Gastroesophageal sphincter (tissue), 4 donors: ENCODE measurements around the gene SEC14L3. TPM values are rescaled to one million over a fixed set of nuclear protein-coding genes. Genes with fewer than 3 reads are reported as not detected.

ENCODE experiments used
- ATAC-seq: fragments of 150-250 bp; one replicate; pipeline ENCODE4 v1.9.1; 2016; ENCODE audit warnings: mild to moderate bottlenecking, moderate library complexity
- H3K27ac ChIP-seq, 4 donors: fragments of 200-600 bp; sonication (generic) in 3 of 4; 1 replicate in 3 of 4; 2 replicates in 1 of 4; pipeline ENCODE4 v1.5.1; 2016 to 2019
- H3K27me3 ChIP-seq: fragments of 200-600 bp; sonication (generic); one replicate; pipeline ENCODE4 v1.5.1; 2019
- H3K36me3 ChIP-seq, 2 donors: fragments of 200-600 bp; sonication (generic); one replicate each; pipeline ENCODE4 v1.5.1; 2019; ENCODE audit warnings: control low read depth in 1 of 2
- H3K4me1 ChIP-seq, 3 donors: fragments of 200-600 bp; sonication (generic); 1 replicate in 2 of 3; 2 replicates in 1 of 3; pipeline ENCODE4 v1.5.1; 2016 to 2019; ENCODE audit warnings: control low read depth in 2 of 3
- H3K4me3 ChIP-seq, 2 donors: fragments of 200-600 bp; sonication (generic); one replicate each; pipeline ENCODE4 v1.5.1; 2019; ENCODE audit warnings: mild to moderate bottlenecking in 1 of 2, moderate library complexity in 1 of 2
- H3K9me3 ChIP-seq, 3 donors: fragments of 200-600 bp; sonication (generic); one replicate each; pipeline ENCODE4 v1.5.1; 2017 to 2019; ENCODE audit warnings: control low read depth in 2 of 3
- EP300 ChIP-seq: sonication (generic); formaldehyde crosslinking; IDR thresholded peaks from one replicate; pipeline ENCODE4 v1.6.1; 2017; ENCODE audit warnings: antibody characterized with exemption, mild to moderate bottlenecking
- POLR2A ChIP-seq, 2 donors: fragments of 450-650 bp; IDR thresholded peaks; one replicate each; pipeline ENCODE4 v1.6.1; 2017; ENCODE audit warnings: antibody characterized with exemption in 2 of 2, mild to moderate bottlenecking in 2 of 2, moderate library complexity in 1 of 2
- POLR2AphosphoS5 ChIP-seq: sonication (generic); formaldehyde crosslinking; IDR thresholded peaks from one replicate; pipeline ENCODE4 v1.6.1; 2017; ENCODE audit warnings: antibody characterized with exemption
- WGBS, 2 donors: methylation state at CpG; one replicate each; pipeline ENCODE4 v1.1.5; 2018; ENCODE audit warnings: low coverage in 1 of 2; 5-methylcytosine and 5-hydroxymethylcytosine counted together
- total RNA-seq, 4 donors: library from RNA; depleted of rRNA; stranded (reverse); fragments of >200 nt; gene quantifications; one replicate each; pipeline ENCODE4 v1.1.0, GENCODE V29; 2016
- TF ChIP-seq, protein P1 (sequence below), 4 experiments: fragments of 200-600 bp in 2 of 4; fragments of 450-650 bp in 2 of 4; sonication (generic) in 1 of 4; IDR thresholded peaks; one replicate each; pipeline ENCODE4 v1.5.1; 2017 to 2019; ENCODE audit warnings: antibody characterized with exemption in 4 of 4, mild to moderate bottlenecking in 2 of 4, moderate library complexity in 2 of 4

SEC14L3 gene
- total RNA-seq, 4 donors from 2014 or later: not detected

DNA sequence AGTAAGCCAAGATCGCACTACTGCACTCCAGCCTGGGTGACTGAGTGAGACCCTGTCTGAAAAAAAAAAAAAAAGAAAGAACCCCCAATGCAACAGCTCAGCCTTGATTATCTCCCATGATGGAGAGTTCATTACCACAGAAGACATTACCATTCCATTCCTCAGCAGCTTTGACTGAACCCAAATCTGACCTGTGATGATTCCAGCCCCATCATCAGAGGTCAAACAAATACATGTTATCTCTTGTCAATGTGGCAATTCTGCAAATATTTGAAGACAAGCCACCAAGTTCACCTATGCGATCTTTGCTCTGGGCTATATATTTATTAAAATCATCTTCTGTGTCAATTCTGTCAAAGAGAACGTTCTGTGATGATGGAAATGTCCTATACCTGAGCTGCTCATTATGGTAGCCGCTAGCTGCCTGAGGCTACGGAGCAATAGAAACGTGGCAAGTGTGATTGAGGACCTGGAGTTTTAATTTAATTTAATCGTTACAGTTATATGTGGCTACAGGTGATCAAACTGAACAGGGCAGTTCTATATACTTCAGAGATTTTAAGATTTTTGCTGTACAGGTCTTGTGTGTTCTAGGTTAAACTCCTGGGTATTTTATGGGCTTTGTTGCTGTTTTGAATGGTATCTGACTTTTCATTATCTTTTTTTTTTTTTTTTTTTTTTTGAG lies 25.8 kb upstream of the SEC14L3 start:
- whole genome bisulfite sequencing, 2 donors: 73 to 81% methylated on average over 6 to 7 of the region's 7 CpGs
- no peaks in the 10 kb centered on the region for H3K36me3 ChIP-seq
- ATAC-seq: no peak

DNA sequence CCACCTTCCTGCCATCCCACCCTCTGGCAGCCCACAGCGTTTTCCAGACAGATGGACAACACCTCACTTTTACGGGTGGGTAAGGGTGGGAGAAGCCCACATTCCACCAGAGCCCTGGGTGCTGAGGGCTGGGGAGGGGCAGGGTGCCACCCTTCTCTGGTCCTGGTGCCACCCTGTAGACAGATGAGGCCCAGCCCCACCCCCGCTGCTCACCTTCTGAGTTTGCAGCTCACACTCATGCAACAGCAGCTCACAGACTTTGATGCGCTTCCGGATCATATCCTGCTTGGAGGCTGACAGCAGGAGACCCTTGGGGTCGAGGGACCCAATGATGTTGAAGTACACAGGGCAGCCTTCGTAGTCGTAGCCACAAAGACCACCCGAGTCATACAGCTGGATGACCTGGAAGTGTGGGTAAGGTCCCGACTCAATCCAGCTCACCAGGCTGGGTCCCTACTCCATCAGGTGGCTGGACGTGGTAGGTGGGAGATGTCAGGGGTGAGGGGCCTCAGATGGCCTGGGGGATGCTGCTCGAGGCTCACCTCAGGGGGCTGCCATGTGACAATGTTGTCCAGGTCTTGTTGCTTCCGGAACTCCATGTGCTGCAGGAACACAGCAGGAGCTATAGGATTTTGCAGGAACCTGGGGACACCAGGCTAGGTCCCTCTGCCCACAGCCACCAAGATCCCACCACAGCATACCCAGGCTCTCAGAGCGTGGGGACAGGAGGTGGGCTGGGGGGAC lies 23.4 kb upstream of the SEC14L3 start:
- no peak for ATAC-seq
- TF ChIP-seq POLR2A (IDR thresholded peaks at IDR 0.05) (no peak), POLR2AphosphoS5 (no peak), EP300 (no peak)
- TF ChIP-seq, protein P1, sequence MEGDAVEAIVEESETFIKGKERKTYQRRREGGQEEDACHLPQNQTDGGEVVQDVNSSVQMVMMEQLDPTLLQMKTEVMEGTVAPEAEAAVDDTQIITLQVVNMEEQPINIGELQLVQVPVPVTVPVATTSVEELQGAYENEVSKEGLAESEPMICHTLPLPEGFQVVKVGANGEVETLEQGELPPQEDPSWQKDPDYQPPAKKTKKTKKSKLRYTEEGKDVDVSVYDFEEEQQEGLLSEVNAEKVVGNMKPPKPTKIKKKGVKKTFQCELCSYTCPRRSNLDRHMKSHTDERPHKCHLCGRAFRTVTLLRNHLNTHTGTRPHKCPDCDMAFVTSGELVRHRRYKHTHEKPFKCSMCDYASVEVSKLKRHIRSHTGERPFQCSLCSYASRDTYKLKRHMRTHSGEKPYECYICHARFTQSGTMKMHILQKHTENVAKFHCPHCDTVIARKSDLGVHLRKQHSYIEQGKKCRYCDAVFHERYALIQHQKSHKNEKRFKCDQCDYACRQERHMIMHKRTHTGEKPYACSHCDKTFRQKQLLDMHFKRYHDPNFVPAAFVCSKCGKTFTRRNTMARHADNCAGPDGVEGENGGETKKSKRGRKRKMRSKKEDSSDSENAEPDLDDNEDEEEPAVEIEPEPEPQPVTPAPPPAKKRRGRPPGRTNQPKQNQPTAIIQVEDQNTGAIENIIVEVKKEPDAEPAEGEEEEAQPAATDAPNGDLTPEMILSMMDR (IDR thresholded peaks at IDR 0.05): no peak
- Histone ChIP-seq H3K27ac (no peak overlapping the region), H3K4me3 (no peak overlapping the region), H3K9me3 (no peaks in the 10 kb centered on the region), H3K27me3 (peaks cover 49% of the 10 kb centered on the region), H3K4me1 (no peaks in the 10 kb centered on the region), H3K36me3 (no peaks in the 10 kb centered on the region)
- 80% methylated on average over 3 of the region's 14 CpGs; no CpG with 5 or more reads in 1 of the 2 donors for WGBS, 2 donors

More for the DNA sequence above, 25.8 kb upstream of the SEC14L3 start:
- Histone ChIP-seq H3K4me3 (no peak overlapping the region), H3K27me3 (peaks cover 42% of the 10 kb centered on the region), H3K4me1 (no peaks in the 10 kb centered on the region), H3K27ac (no peak overlapping the region), H3K9me3 (no peaks in the 10 kb centered on the region)
- TF ChIP-seq EP300 (no peak), POLR2AphosphoS5 (no peak), POLR2A (IDR thresholded peaks at IDR 0.05) (no peak)
- TF ChIP-seq, protein P1 (IDR thresholded peaks at IDR 0.05): no peak

DNA sequence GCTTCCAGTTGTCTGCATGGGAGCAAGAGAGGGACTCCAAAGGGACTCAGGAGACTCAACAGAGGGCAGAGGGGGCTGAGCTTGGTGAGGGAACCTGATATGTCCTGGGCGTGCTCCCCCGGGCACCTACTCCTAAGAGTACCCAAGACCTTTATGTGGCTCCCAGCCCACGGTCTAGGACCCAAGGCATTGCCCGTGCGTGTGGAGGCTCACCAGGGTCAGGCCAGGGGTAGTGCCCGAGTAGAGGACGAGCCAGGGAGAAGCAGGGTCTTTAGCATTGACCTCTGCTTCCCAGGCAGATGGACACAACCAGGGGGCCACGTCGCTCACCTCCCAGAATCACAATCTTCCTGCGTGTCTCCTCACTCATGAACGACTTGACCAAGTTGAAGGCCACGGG lies 20.3 kb upstream of the SEC14L3 start:
- no peaks in the 10 kb centered on the region for H3K36me3 ChIP-seq
- H3K27me3 ChIP-seq: peaks cover 54% of the 10 kb centered on the region
- no peak for ATAC-seq
- WGBS, 2 donors: 100% methylated on average over 2 of the region's 12 CpGs; no CpG with 5 or more reads in 1 of the 2 donors
- no peak for TF ChIP-seq POLR2A (IDR thresholded peaks at IDR 0.05)
- TF ChIP-seq POLR2AphosphoS5: no peak
- TF ChIP-seq, protein P1 (IDR thresholded peaks at IDR 0.05): no peak
- TF ChIP-seq EP300: no peak
- H3K9me3 ChIP-seq: no peaks in the 10 kb centered on the region
- H3K4me3 ChIP-seq: no peak overlapping the region
- no peaks in the 10 kb centered on the region for H3K4me1 ChIP-seq
- no peak overlapping the region for H3K27ac ChIP-seq

DNA sequence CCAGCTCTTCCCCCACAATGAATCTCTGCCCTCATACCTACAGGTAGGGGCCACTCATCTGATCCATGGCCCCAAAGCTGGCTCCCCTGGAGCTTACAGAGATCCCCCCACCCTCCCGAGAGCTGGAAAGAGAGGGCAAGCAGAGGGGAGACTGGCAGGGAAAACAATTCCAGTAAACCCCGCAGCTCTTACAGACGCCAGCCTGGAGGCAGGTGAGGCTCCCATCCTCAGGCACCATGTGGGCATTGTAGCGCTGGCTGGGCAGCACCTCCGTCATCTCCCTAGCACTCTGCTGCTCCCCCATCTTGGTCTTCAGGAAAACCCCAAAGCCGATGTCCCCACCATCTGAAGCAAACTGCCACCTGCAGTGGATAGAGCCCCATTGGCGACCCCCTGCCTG lies 19.6 kb upstream of the SEC14L3 start:
- TF ChIP-seq, protein P1 (IDR thresholded peaks at IDR 0.05): no peak
- TF ChIP-seq POLR2AphosphoS5 (no peak), EP300 (no peak), POLR2A (IDR thresholded peaks at IDR 0.05) (no peak)
- no peaks in the 10 kb centered on the region for H3K9me3 ChIP-seq
- H3K4me1 ChIP-seq: no peaks in the 10 kb centered on the region
- no peak for ATAC-seq
- WGBS, 2 donors: no CpG with 5 or more reads among the region's 7 CpGs
- H3K27ac ChIP-seq: no peak overlapping the region
- H3K4me3 ChIP-seq: no peak overlapping the region
- H3K36me3 ChIP-seq: no peaks in the 10 kb centered on the region
- H3K27me3 ChIP-seq: peaks cover 54% of the 10 kb centered on the region
